Lower leg skin (tissue), 3 donors: ENCODE measurements around the gene SASH1.

Experiments used
- CTCF ChIP-seq, 3 donors: fragments of 450-650 bp; IDR thresholded peaks; one replicate each; pipeline ENCODE4 v1.5.1; 2016; ENCODE audit warnings: antibody characterized with exemption in 3 of 3, mild to moderate bottlenecking in 3 of 3, moderate library complexity in 2 of 3
- POLR2A ChIP-seq, 2 donors: fragments of 450-650 bp; IDR thresholded peaks; one replicate each; pipeline ENCODE4 v1.6.1; 2016 to 2017; ENCODE audit warnings: antibody characterized with exemption in 2 of 2, mild to moderate bottlenecking in 1 of 2, moderate library complexity in 1 of 2

GRCh38 chr6:148450866-148451265 is 108.2 kb downstream of the SASH1 start:
- TF ChIP-seq CTCF (IDR thresholded peaks at IDR 0.05): no peak
- TF ChIP-seq POLR2A (IDR thresholded peaks at IDR 0.05): no peak
